Measurements from ENCODE around the gene C1QL4.
"Not testable (repeated sequence)": the region's sequence is repeated elsewhere in the genome, so short reads cannot be mapped to it uniquely, and the experiment has no call there.

C1QL4 gene

GRCh38 chr12:49336645-49337584 is at the start of gene C1QL4:
TSS of gene C1QL4 (minus strand) at chr12:49337188. CDS start at chr12:49336477, 711 bp downstream.
- DNase-seq (ENCODE audit: low read depth), result peak; percentile 40

- not testable (repeated sequence) for DNase-seq (ENCODE audit: low read depth)
Observed at GRCh38 chr12:49380184-49380583, 43.2 kb upstream of the C1QL4 start.

GRCh38 chr12:49377386-49377785 is 40.4 kb upstream of the C1QL4 start:
- DNase-seq (ENCODE audit: low read depth), result no peak

- DNase-seq (ENCODE audit: low read depth), result no peak
Observed at GRCh38 chr12:49375406-49375805, 38.4 kb upstream of the C1QL4 start.

- no peak for DNase-seq (ENCODE audit: low read depth)
Observed at GRCh38 chr12:49370539-49370938, 33.6 kb upstream of the C1QL4 start.

- DNase-seq (ENCODE audit: low read depth), result no peak
Observed at GRCh38 chr12:49369411-49370145, 32.6 kb upstream of the C1QL4 start.

- DNase-seq (ENCODE audit: low read depth), result no peak
Observed at GRCh38 chr12:49368240-49368600, 31.2 kb upstream of the C1QL4 start.

GRCh38 chr12:49367381-49368239 is 30.6 kb upstream of the C1QL4 start, which contains the start of gene SPATS2:
TSS of gene SPATS2 (plus strand) at chr12:49367462. CDS start at chr12:49461013, 93,551 bp downstream.
- no peak for DNase-seq (ENCODE audit: low read depth)

- peak; percentile 92 for DNase-seq (ENCODE audit: low read depth)
Observed at GRCh38 chr12:49366652-49367380, 29.8 kb upstream of the C1QL4 start.

- DNase-seq (ENCODE audit: low read depth), result no peak
Observed at GRCh38 chr12:49366096-49366651, 29.2 kb upstream of the C1QL4 start.

GRCh38 chr12:49365542-49365941 is 28.6 kb upstream of the C1QL4 start:
- DNase-seq (ENCODE audit: low read depth), result peak; percentile 97

GRCh38 chr12:49364989-49365388 is 28.0 kb upstream of the C1QL4 start:
- peak; percentile 94 for DNase-seq (ENCODE audit: low read depth)

GRCh38 chr12:49362077-49362476 is 25.1 kb upstream of the C1QL4 start:
- DNase-seq (ENCODE audit: low read depth), result no peak

- no peak for DNase-seq (ENCODE audit: low read depth)
Observed at GRCh38 chr12:49359671-49360070, 22.7 kb upstream of the C1QL4 start.

- DNase-seq (ENCODE audit: low read depth), result peak; percentile 54
Observed at GRCh38 chr12:49358483-49359141, 21.6 kb upstream of the C1QL4 start.

GRCh38 chr12:49357103-49357678 is 20.2 kb upstream of the C1QL4 start:
- peak; percentile 67 for DNase-seq (ENCODE audit: low read depth)

GRCh38 chr12:49355913-49356312 is 18.9 kb upstream of the C1QL4 start:
- DNase-seq (ENCODE audit: low read depth), result no peak

- DNase-seq (ENCODE audit: low read depth), result no peak
Observed at GRCh38 chr12:49352351-49352750, 15.4 kb upstream of the C1QL4 start.

- no peak for DNase-seq (ENCODE audit: low read depth)
Observed at GRCh38 chr12:49349266-49349665, 12.3 kb upstream of the C1QL4 start.

- no peak for DNase-seq (ENCODE audit: low read depth)
Observed at GRCh38 chr12:49348781-49349180, 11.8 kb upstream of the C1QL4 start.
